HG02759 (cell line): ENCODE data around the gene GPR31.

Source experiments
- ATAC-seq: cut with Tn5 transposase; IDR thresholded peaks from one replicate; pipeline ENCODE4 v1.9.1; 2021; ENCODE audit warnings: mild to moderate bottlenecking, moderate library complexity; ENCODE audit not compliant: unreplicated experiment

GPR31 gene

GRCh38 chr6:167119670-167120582 lies 37.9 kb downstream of the GPR31 start:
- no peak for ATAC-seq

GRCh38 chr6:167118839-167119238 lies 38.9 kb downstream of the GPR31 start:
- no peak for ATAC-seq

DNA sequence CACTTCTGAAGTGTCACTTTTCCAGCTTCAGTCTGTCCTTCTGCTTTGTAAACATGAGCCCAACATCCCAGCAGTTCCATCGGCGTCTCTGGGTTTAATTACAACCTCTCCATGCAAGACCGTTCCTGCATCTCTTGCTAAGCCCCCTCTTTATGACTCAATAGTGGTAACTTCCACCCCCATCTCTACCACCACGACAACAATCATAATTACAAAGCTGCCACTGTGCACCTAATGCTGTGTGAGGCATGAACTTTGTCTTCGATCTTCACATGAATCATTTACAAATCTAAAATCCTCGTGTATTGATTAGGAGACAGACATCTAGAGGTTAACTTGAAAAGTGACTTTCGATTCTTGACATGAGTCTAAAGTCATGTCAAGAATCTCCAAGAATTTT lies 39.8 kb downstream of the GPR31 start:
- no peak for ATAC-seq

DNA sequence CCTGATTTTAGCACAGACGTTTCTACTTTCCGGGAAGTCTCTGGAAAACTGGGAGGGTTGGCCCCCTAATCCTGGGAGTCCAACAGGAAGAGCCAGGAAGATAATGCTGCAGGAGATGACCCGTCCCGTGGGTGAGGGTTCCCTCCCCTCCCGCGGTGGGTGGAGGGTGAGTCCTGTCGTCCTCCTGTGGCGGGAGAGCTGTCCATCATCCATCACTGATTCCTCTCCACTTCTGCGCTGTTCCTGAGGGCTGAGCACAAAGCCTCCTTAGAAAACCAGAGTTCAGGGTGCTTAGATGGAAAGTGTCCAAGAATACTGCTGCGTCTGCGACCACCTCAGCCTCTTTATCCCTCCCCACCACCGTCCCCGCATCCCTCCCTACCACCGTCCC lies 40.9 kb downstream of the GPR31 start:
- no peak for ATAC-seq

- ATAC-seq: no peak
Measured at GRCh38 chr6:167116109-167116837, 41.5 kb downstream of the GPR31 start.

DNA sequence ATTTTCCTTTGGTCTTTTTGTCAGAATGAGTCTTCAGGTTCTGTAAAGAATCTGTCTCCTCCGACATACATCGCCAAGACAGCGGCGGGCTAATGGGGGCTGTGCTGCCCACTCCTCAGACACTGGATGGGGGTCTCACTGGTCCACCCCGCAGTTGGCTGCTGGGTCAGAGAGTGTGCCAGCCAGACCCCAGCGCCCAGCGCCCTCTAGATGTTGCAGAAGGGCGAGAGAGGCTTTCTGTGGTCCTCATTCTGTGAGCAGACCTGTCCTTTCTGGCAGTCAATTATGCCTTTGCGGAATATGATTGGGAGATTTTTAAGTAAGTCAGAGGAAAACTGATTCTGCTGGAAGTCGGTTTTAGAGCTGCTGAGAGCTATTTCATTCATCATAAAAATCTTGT lies 42.7 kb downstream of the GPR31 start:
- ATAC-seq: no peak

DNA sequence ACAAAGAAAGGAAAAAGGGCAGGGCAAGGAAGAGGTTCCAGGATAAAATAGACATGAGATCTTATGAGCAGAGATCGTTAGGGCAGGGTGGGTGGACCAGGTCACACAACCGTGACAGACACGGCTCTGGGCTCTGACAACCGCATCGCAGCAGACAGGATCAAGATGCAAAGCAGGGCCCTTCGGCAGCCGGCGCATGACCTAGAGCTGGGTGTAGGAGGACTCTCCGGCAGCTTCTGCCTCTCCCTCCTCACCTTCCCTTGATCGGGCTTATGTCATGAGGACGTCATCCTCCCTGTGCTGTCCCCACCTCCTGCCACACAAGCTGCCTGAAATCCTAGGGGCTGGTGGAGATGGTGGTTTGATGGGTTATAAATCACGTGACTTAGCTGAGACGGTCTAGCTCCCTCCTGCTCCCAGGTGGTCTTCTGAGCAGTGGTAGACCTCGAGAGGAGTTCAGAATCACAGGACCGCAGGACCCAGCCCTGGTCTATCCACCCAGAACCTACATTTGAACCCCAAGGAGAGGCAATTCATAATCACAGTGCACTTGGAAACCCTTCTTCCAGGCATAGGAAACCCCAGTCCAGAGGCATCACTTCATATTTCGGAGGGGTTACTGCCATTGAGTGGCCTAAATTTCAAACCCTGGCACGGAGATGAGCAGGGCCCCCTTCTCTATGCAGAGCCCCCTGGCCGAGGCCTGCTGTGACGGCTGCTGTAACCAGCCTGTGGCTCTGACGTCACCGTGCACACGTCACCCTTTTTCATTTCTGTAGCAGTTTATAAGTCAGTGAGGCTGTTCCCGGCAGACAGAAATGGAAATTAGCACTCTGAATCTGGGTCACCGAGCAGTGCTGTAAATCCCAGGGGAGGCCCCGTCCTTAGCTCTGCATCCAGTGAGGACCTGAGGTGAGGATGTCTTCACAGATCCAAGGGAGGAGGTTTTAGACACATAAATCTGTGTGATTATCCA lies 43.6 kb downstream of the GPR31 start:
- ATAC-seq: peak; percentile 87

- peak; percentile 50 for ATAC-seq
Measured at GRCh38 chr6:167113047-167113754, 44.6 kb downstream of the GPR31 start.

DNA sequence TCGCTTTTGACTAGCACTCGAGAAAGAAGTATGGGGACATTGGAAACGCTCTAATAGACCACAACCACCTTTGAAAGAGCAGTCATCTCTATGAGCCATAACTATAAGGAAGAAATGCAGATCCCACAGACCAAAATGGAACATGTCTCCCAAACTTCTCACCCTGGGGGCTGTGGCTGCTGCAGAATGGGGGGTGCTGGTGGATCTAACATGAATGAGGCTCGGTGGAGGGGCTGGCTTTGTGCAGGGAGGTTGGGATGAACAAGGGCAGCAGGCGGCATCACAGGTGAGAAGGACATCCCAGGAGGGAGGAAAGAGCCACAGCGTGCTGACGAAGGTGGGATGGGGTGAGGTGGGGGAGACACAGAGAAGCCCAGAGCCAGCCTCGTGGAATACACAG lies 45.4 kb downstream of the GPR31 start:
- no peak for ATAC-seq

DNA sequence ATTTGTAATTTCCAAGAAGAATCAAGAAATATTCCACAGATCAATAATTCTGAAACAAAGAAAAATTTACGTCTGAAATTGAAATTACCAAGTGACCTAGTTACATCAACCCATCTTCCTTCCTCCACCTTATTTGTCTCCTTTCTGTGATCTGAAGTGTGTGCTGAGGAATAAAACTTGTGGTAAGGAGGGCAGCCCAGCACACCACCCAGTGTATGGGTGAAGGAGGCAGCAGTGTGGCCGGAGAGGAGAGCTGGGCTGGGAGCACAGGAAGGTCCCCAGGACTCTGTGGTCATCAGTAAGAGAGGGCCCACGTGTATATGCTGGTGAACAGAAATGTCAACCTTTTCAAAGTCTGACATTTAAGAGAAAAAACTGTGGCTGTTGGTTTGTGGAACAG lies 46.2 kb downstream of the GPR31 start:
- ATAC-seq: no peak

- no peak for ATAC-seq
Measured at GRCh38 chr6:167109651-167110050, 48.1 kb downstream of the GPR31 start.

GRCh38 chr6:167108278-167108677 lies 49.5 kb downstream of the GPR31 start:
- no peak for ATAC-seq

- ATAC-seq: no peak
Measured at GRCh38 chr6:167107787-167108186, 50.0 kb downstream of the GPR31 start.

- ATAC-seq: no peak
Measured at GRCh38 chr6:167106406-167106805, 51.4 kb downstream of the GPR31 start.
